Small intestine (tissue), 7 donors: ENCODE measurements around the gene FBXO48. TPM values are rescaled to one million over a fixed set of nuclear protein-coding genes. Genes with fewer than 3 reads are reported as not detected.
A peak's percentile ranks its signal among the peaks of the same experiment; 100 is the strongest.

Source experiments
- DNase-seq, 2 donors: peaks; one replicate each; pipeline versions ENCODE4 v3.0.0 to v3.0.0-alpha.2; 2013
- FAIRE-seq: peaks from 2 replicates; lab custom pipeline; 2012; peaks lifted over from hg19 to GRCh38; lab: Jason Lieb, UNC
- H3K27ac ChIP-seq, 3 donors: one replicate each; pipeline ENCODE4 v1.5.1; 2013; ENCODE audit warnings: low read length in 2 of 3, mild to moderate bottlenecking in 2 of 3, control low read depth in 1 of 3, inconsistent platforms in 1 of 3, low read depth in 1 of 3, moderate library complexity in 1 of 3
- H3K27me3 ChIP-seq, 3 donors: one replicate each; pipeline ENCODE4 v1.6.1; 2013; ENCODE audit warnings: low read length in 3 of 3, inconsistent platforms in 1 of 3; ENCODE audit not compliant: control insufficient read depth in 3 of 3, insufficient read depth in 3 of 3
- H3K36me3 ChIP-seq, 3 donors: one replicate each; pipeline ENCODE4 v1.6.1; 2013; ENCODE audit warnings: low read length in 3 of 3, inconsistent platforms in 1 of 3, low read depth in 1 of 3, mild to moderate bottlenecking in 1 of 3, moderate library complexity in 1 of 3; ENCODE audit not compliant: control insufficient read depth in 3 of 3, insufficient read depth in 2 of 3
- H3K4me1 ChIP-seq, 3 donors: one replicate each; pipeline ENCODE4 v1.6.1; 2013; ENCODE audit warnings: low read length in 2 of 3, inconsistent platforms in 1 of 3, low read depth in 1 of 3, mild to moderate bottlenecking in 1 of 3, moderate library complexity in 1 of 3; ENCODE audit not compliant: control insufficient read depth in 3 of 3, insufficient read depth in 2 of 3
- H3K4me3 ChIP-seq, 3 donors: one replicate each; pipeline ENCODE4 v1.5.1; 2013; ENCODE audit warnings: low read length in 3 of 3, control low read depth in 1 of 3, inconsistent platforms in 1 of 3, low read depth in 1 of 3, mild to moderate bottlenecking in 1 of 3, moderate library complexity in 1 of 3
- H3K9me3 ChIP-seq, 2 donors: one replicate each; pipeline ENCODE4 v1.6.1; 2013; ENCODE audit warnings: low read depth in 1 of 2, low read length in 1 of 2; ENCODE audit not compliant: control insufficient read depth in 2 of 2, insufficient read depth in 1 of 2
- WGBS, 3 donors: extraction: QIAGEN DNeasy Blood & Tissue Kit; methylation state at CpG; one replicate each; pipeline ENCODE4 v1.1.7; 2013; 5-methylcytosine and 5-hydroxymethylcytosine counted together
- polyA plus RNA-seq, 4 donors: library from polyadenylated mRNA; stranded (reverse) in 3 of 4; unstranded in 1 of 4; fragments of 200-250 nt in 3 of 4; fragments of 120-200 nt in 1 of 4; gene quantifications; one replicate each; pipeline versions ENCODE4 v1.2.1 to v1.2.3, GENCODE V29; 2013
- donor health status: healthy with polysubstance abuse.
- donor health status: control.
- donor health status: control.
- donor health status: Bipolar disorder and iron deficiency.
- donor health status: healthy.

Gene FBXO48
- polyA plus RNA-seq, 4 donors, result 0.78 to 2.6 (median 1.7) TPM

DNA sequence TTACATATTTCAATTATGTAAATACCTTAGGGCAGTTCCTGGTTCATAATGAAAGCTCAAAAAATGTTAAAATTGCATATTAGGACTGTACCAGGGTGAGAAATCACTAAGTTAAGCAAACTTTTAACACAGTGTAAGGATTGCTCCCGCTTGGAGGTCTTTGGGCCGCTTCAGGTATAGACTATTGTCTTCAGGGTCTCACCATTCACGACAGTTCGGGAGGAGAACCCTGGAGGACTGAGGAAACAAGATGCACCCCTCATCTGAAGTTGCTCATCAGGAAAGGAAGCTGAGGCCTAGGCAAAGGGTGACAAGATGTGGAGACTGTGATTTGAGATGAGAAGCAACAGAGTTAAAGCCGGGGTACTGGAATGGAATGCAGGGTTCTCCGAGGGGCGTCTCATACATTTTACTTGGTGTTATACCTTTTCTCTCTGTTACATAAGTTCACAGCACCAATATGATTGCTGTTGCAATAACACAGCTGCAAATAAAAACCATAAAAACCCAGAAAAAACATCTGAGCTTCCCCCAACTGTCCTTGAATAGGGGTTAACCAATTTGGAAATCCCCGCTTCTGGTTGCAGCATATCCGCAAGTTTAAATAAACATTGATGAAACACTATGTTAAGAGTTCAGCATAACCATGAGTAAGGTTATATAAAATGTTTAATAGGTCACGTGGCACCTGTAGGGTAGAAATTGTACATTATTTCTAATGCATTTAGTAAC lies 40.1 kb downstream of the FBXO48 start:
- H3K27ac ChIP-seq, result peak overlapping the region in 1 of 3 donors; percentile 61
- 68 to 86% (median 75%) methylated on average over 10 of the region's 10 CpGs for WGBS, 3 donors

DNA sequence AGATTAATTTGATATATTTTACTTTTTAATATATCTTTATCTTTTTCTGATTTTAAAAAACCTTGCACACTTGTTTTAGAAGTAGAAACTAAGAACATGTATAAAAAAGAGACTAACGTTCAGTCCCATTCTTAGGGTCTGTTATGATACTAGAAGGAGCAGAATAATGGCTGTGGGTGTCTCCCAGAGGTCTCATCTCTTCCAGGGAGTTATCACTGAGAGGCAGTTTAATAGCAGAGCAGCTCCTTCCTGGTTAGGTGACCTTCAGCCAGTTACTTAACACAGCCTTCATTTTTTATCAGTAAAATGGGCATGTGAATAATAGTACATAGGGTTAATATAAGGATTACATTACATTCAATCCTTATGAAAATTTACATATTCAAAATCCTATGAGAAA lies 40.6 kb downstream of the FBXO48 start:
- no peaks in the 10 kb centered on the region for H3K9me3 ChIP-seq

More for the DNA sequence above, 40.1 kb downstream of the FBXO48 start:
- Histone ChIP-seq H3K4me3 (no peak overlapping the region), H3K9me3 (no peaks in the 10 kb centered on the region), H3K4me1 (peaks cover 0 to 2% (median 0%) of the 10 kb centered on the region in 3 donors), H3K36me3 (no peaks in the 10 kb centered on the region), H3K27me3 (no peaks in the 10 kb centered on the region)
- FAIRE-seq, result no peak
- DNase-seq, result no peak

DNA sequence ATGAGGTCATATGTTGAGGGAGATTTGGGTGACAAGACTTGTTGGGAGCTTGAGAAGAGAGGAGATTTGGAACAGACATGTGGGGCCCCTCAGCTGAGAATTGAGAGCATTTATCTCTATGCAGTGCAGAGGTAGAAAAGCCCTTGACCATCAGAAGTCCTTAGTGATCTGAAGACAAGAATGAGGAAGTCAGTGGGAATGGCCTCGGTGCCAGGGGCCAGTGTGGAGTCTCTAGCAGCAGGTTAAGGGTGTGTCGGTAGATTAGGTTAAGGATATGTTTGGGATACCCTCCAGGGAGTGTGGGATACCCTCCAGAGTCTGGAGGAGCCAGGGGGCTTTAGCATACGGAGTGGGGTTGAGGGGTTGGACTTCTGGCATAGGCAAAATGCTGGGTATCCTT lies 41.6 kb downstream of the FBXO48 start:
- no peak overlapping the region for H3K4me3 ChIP-seq
- no peaks in the 10 kb centered on the region for H3K36me3 ChIP-seq
- H3K4me1 ChIP-seq, result peaks cover 0 to 2% (median 0%) of the 10 kb centered on the region in 3 donors
- WGBS, 3 donors, result 63 to 79% (median 73%) methylated on average over 3 of the region's 3 CpGs
- H3K9me3 ChIP-seq, result no peaks in the 10 kb centered on the region
- DNase-seq, result no peak
- FAIRE-seq, result no peak
- no peak overlapping the region for H3K27ac ChIP-seq
- H3K27me3 ChIP-seq, result no peaks in the 10 kb centered on the region

More for the DNA sequence above, 40.6 kb downstream of the FBXO48 start:
- no peaks in the 10 kb centered on the region for H3K27me3 ChIP-seq
- H3K36me3 ChIP-seq, result no peaks in the 10 kb centered on the region
- FAIRE-seq (no peak), DNase-seq (no peak)
- H3K4me1 ChIP-seq, result peaks cover 0 to 2% (median 0%) of the 10 kb centered on the region in 3 donors
- no peak overlapping the region for H3K4me3 ChIP-seq
- no peak overlapping the region for H3K27ac ChIP-seq
- WGBS, 3 donors, result 77 to 90% (median 85%) methylated on average over 1 of the region's 1 CpG

DNA sequence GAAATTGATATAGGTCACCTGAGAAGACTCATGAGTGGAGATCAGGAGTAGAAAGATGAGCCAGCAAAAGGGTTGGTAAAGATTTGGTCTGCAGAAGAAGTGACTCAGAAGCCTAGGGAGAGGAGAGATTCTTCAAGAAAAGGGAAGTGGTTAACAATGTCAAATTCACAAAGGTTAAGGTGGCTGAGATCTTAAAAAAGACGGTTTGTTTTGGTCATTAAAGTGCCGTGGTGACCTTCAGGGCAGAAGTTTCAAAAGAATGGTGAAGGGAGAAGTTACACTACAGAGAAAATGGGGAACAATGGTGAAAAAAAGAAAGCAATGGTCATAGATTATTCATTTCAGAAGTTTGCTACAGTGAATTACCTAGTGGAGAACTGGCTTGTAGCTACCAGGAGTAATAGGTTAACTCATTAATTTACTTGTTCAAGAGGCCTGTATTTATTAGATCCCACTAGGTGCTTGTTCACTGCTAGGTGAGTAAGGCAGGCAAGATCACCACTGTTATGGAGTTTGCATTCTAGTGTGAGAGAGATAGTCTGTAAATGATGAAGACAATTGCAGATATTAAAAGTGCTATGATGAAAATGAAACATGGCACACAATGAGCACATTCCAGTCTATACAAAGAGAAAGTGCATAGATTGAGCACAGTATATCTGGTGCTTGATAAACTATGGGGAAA lies 43.0 kb downstream of the FBXO48 start:
- 46 to 51% (median 50%) methylated on average over 2 of the region's 2 CpGs for WGBS, 3 donors
- no peak overlapping the region for H3K27ac ChIP-seq
- no peaks in the 10 kb centered on the region for H3K36me3 ChIP-seq
- no peak overlapping the region for H3K4me3 ChIP-seq
- H3K9me3 ChIP-seq, result no peaks in the 10 kb centered on the region
- DNase-seq, result peak in 1 of 2 donors; percentile 6
- no peak for FAIRE-seq
- H3K4me1 ChIP-seq, result peaks cover 0 to 2% (median 0%) of the 10 kb centered on the region in 3 donors
- H3K27me3 ChIP-seq, result no peaks in the 10 kb centered on the region

DNA sequence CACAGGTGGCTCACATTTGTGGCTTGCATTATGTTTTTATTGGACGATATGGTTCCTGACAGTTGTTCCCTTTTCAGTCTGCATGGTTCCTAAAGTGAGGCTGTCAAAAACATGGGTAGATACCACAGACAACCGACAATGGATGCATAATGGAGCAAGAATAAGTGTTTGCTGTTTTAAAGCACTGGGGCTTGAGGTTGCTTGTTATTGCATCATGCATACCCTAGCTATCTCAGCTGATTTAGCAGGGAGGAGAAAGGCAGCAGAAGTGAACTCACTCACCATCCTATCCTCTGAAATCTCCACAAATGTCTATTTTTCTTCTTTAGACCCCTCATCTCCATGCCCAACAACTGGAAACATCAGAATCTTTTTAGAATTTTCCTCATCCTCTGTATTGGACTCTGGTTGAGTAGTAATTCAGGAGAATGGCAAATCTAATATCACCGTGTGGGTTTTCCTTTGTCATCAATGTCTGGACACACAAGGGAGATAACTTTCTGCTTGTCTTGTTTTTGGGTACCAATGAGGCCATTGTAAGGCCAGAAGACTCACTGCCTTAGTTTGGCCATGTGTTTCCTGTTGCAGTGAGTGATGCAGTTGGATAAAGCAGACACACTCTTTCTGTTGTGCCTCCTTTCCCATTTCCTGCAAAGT lies 46.7 kb downstream of the FBXO48 start:
- FAIRE-seq (no peak), DNase-seq (no peak)
- no peaks in the 10 kb centered on the region for H3K36me3 ChIP-seq
- no peaks in the 10 kb centered on the region for H3K9me3 ChIP-seq
- no peak overlapping the region for H3K27ac ChIP-seq
- H3K27me3 ChIP-seq, result no peaks in the 10 kb centered on the region
- no peak overlapping the region for H3K4me3 ChIP-seq
- H3K4me1 ChIP-seq, result no peaks in the 10 kb centered on the region
- WGBS, 3 donors, result 68 to 77% (median 77%) methylated on average over 3 of the region's 3 CpGs

DNA sequence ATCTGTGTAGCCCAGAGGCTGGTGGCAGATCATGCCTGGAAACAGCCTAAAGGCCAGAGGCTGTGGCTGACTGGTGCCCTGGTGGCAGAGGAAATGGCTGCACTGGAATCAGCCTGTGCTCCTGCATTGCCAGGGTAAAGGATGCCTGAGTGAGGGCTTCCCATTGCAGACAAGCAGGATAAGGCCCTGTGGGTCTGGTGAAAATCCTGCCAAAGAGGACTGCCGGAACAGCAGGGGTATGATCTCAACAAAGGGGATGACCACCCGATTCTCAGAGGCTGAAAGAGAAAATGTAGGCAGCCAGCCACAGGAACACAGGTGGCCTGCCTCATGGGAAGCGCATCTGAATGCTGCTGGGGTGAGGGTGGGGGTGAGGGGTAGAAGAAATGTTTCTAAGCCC lies 48.2 kb downstream of the FBXO48 start:
- 82 to 92% (median 82%) methylated on average over 3 of the region's 3 CpGs for WGBS, 3 donors
- DNase-seq (no peak), FAIRE-seq (no peak)
- no peaks in the 10 kb centered on the region for H3K4me1 ChIP-seq
- H3K4me3 ChIP-seq, result no peak overlapping the region
- no peaks in the 10 kb centered on the region for H3K9me3 ChIP-seq
- H3K27me3 ChIP-seq, result no peaks in the 10 kb centered on the region
- no peaks in the 10 kb centered on the region for H3K36me3 ChIP-seq
- H3K27ac ChIP-seq, result no peak overlapping the region

DNA sequence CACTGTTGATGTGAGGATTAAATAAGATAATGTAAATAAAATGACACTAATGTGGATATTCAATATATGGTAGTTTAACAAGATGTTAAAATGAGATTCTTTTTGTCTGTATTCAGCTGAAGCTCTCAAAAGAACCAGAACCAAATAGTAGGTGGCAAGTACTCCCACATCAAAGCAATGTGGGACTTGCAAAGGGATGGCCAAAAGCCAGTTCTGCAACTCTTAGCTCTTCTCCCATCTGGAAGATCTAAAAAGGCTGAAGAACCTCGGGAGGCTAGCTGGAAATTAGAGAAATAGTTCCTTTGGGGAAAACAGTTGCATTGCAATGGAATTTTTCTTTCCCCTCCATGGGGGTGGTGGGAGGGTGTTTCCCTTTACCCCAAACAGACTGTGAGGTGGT lies 48.7 kb downstream of the FBXO48 start:
- H3K36me3 ChIP-seq, result no peaks in the 10 kb centered on the region
- WGBS, 3 donors, result 38 to 58% (median 50%) methylated on average over 1 of the region's 1 CpG
- no peak overlapping the region for H3K27ac ChIP-seq
- no peaks in the 10 kb centered on the region for H3K9me3 ChIP-seq
- no peaks in the 10 kb centered on the region for H3K4me1 ChIP-seq
- no peak for DNase-seq
- FAIRE-seq, result no peak
- no peaks in the 10 kb centered on the region for H3K27me3 ChIP-seq
- H3K4me3 ChIP-seq, result no peak overlapping the region

DNA sequence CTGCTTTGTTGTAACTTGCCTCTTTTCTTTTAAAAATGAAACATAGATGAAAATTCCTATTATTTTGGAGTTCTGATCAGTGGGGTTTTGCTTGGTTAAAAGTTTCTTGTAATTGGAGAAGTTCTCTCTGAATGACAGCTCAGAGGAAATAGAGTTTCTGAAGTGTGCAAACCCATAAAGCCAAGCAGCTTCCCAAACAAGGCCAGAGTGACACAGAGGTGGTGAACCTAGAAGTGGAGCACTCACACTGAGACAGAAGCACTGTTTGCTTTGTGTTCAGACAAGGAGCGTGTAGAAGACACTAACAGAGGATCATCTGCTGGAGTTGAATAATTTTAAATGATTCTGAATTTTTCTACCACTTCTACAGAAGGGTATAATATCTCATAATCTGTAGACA lies 49.2 kb downstream of the FBXO48 start:
- DNase-seq (no peak), FAIRE-seq (no peak)
- Histone ChIP-seq H3K9me3 (no peaks in the 10 kb centered on the region), H3K4me3 (no peak overlapping the region), H3K27ac (no peak overlapping the region), H3K27me3 (no peaks in the 10 kb centered on the region), H3K4me1 (no peaks in the 10 kb centered on the region), H3K36me3 (no peaks in the 10 kb centered on the region)
- 15 to 75% (median 49%) methylated on average over 1 of the region's 1 CpG for WGBS, 3 donors
